H1 (cell line): ENCODE results near the gene NUP98. TPM values are rescaled to one million over a fixed set of nuclear protein-coding genes. Genes with fewer than 3 reads are reported as not detected.

Source experiments
- CTCF ChIA-PET: fragments of 300-600 bp; sonication (Branson Sonifier 250); formaldehyde crosslinking; loops from one replicate; lab custom pipeline; 2021; ENCODE audit not compliant: partially characterized antibody; lab: Charles Lee
- POLR2A ChIA-PET: fragments of 300-600 bp; sonication (Branson Sonifier 250); formaldehyde crosslinking; loops from one replicate; lab custom pipeline; 2021; ENCODE audit warnings: inconsistent platforms; ENCODE audit not compliant: partially characterized antibody; lab: Charles Lee
- DNase-seq, 2 experiments: peaks; one replicate each; pipeline versions ENCODE4 v3.0.0 to v3.0.0-alpha.2; 2010 to 2022; ENCODE audit warnings: low spot score in 2 of 2, low read depth in 1 of 2, mixed read lengths in 1 of 2
- FAIRE-seq: peaks from 2 replicates; lab custom pipeline; 2011; peaks lifted over from hg19 to GRCh38; lab: Jason Lieb, UNC
- H2AFZ ChIP-seq: 2 replicates; pipeline ENCODE4 v1.8.1; 2012; ENCODE audit warnings: low read length, inconsistent platforms
- H2AK5ac ChIP-seq: 2 replicates; pipeline ENCODE4 v1.6.1; 2013; ENCODE audit warnings: low read depth, low read length
- H2BK120ac ChIP-seq: replicated peaks from 2 replicates; pipeline ENCODE3; 2013; ENCODE audit warnings: low read depth, low read length, inconsistent platforms
- H2BK12ac ChIP-seq: 2 replicates; pipeline ENCODE4 v1.6.1; 2013; ENCODE audit warnings: low read depth, low read length
- H2BK15ac ChIP-seq: 2 replicates; pipeline ENCODE4 v1.6.1; 2013; ENCODE audit warnings: low read length
- H2BK20ac ChIP-seq: 2 replicates; pipeline ENCODE4 v1.6.1; 2013; ENCODE audit warnings: low read length
- H2BK5ac ChIP-seq: 2 replicates; pipeline ENCODE4 v1.6.1; 2013; ENCODE audit warnings: low read depth, low read length
- H3K14ac ChIP-seq: 2 replicates; pipeline ENCODE4 v1.6.1; 2013; ENCODE audit warnings: inconsistent platforms; ENCODE audit not compliant: insufficient read length
- H3K18ac ChIP-seq: 2 replicates; pipeline ENCODE4 v1.6.1; 2013; ENCODE audit warnings: low read length; ENCODE audit errors: extremely low read depth
- H3K23ac ChIP-seq: 2 replicates; pipeline ENCODE4 v1.6.1; 2013; ENCODE audit warnings: inconsistent platforms; ENCODE audit not compliant: insufficient read length
- H3K23me2 ChIP-seq: 2 replicates; pipeline ENCODE4 v1.6.1; 2013; ENCODE audit warnings: low read depth, low read length
- H3K27ac ChIP-seq: 2 replicates; pipeline ENCODE4 v1.6.1; 2011; ENCODE audit warnings: low read depth, low read length, inconsistent platforms
- H3K27me3 ChIP-seq, 4 experiments: replicated peaks in 1 of 4; 1 replicate in 1 of 4; 2 replicates in 3 of 4; pipeline versions ENCODE4 v1.6.1 to v1.8.1; 2011 to 2013; ENCODE audit warnings: low read length in 3 of 4, mild to moderate bottlenecking in 3 of 4, inconsistent platforms in 2 of 4, mixed read lengths in 2 of 4, moderate library complexity in 1 of 4; ENCODE audit not compliant: control insufficient read depth in 3 of 4, insufficient read depth in 3 of 4; ENCODE audit errors: extremely low read depth in 1 of 4
- H3K36me3 ChIP-seq, 4 experiments: 2 replicates each; pipeline versions ENCODE4 v1.6.1 to v1.8.1; 2011 to 2013; ENCODE audit warnings: mild to moderate bottlenecking in 4 of 4, low read length in 3 of 4, moderate library complexity in 2 of 4, control low read depth in 1 of 4, inconsistent platforms in 1 of 4; ENCODE audit not compliant: insufficient read depth in 4 of 4, control insufficient read depth in 2 of 4
- H3K4ac ChIP-seq: replicated peaks from 2 replicates; pipeline ENCODE3; 2013; ENCODE audit warnings: low read length, low read depth, mixed read lengths, inconsistent platforms; ENCODE audit not compliant: insufficient read length
- H3K4me1 ChIP-seq, 4 experiments: replicated peaks in 1 of 4; 1 replicate in 1 of 4; 2 replicates in 3 of 4; pipeline versions ENCODE4 v1.6.1 to v1.8.1; 2011 to 2013; ENCODE audit warnings: low read length in 3 of 4, inconsistent platforms in 2 of 4, mixed read lengths in 1 of 4; ENCODE audit not compliant: insufficient read depth in 4 of 4, control insufficient read depth in 3 of 4
- H3K4me2 ChIP-seq, 2 experiments: 2 replicates each; pipeline versions ENCODE4 v1.6.1 to v1.8.1; 2011 to 2013; ENCODE audit warnings: low read depth in 2 of 2, low read length in 2 of 2, control low read depth in 1 of 2, inconsistent platforms in 1 of 2, mild to moderate bottlenecking in 1 of 2; ENCODE audit not compliant: insufficient read depth in 1 of 2
- H3K4me3 ChIP-seq, 4 experiments: fragments of 200-600, 300-600 bp in 1 of 4; sonication (generic), shearing (Covaris generic), sonication (Bioruptor Twin) in 1 of 4; 2 replicates each; pipeline versions ENCODE4 v1.5.1 to v1.8.1; 2011 to 2016; ENCODE audit warnings: low read length in 4 of 4, low read depth in 3 of 4, control low read depth in 2 of 4, inconsistent platforms in 2 of 4, mild to moderate bottlenecking in 2 of 4, mixed read lengths in 1 of 4, moderate library complexity in 1 of 4; ENCODE audit not compliant: insufficient read depth in 2 of 4; ENCODE audit errors: extremely low read depth in 1 of 4
- H3K56ac ChIP-seq: replicated peaks from 2 replicates; pipeline ENCODE3; 2013; ENCODE audit warnings: low read depth, mild to moderate bottlenecking, mixed read lengths, low read length, inconsistent platforms; ENCODE audit not compliant: insufficient read length
- H3K79me1 ChIP-seq: 2 replicates; pipeline ENCODE4 v1.6.1; 2013; ENCODE audit warnings: low read depth, low read length, control low read depth
- H3K79me2 ChIP-seq, 2 experiments: 2 replicates each; pipeline versions ENCODE4 v1.6.1 to v1.8.1; 2012 to 2013; ENCODE audit warnings: low read length in 2 of 2, mild to moderate bottlenecking in 2 of 2, inconsistent platforms in 1 of 2; ENCODE audit not compliant: insufficient read depth in 2 of 2, control insufficient read depth in 1 of 2
- H3K9ac ChIP-seq, 4 experiments: replicated peaks in 1 of 4; 1 replicate in 1 of 4; 2 replicates in 3 of 4; pipeline versions ENCODE4 v1.6.1 to v1.8.1; 2011 to 2013; ENCODE audit warnings: low read depth in 3 of 4, low read length in 3 of 4, control low read depth in 2 of 4, mild to moderate bottlenecking in 2 of 4, moderate library complexity in 2 of 4, inconsistent platforms in 1 of 4; ENCODE audit errors: extremely low read depth in 1 of 4
- H3K9me3 ChIP-seq, 2 experiments: 2 replicates each; pipeline versions ENCODE4 v1.6.1 to v1.8.1; 2012 to 2013; ENCODE audit warnings: mild to moderate bottlenecking in 2 of 2, moderate library complexity in 2 of 2, control low read depth in 1 of 2, inconsistent platforms in 1 of 2, low read depth in 1 of 2, low read length in 1 of 2, mixed read lengths in 1 of 2; ENCODE audit not compliant: insufficient read depth in 2 of 2
- H4K20me1 ChIP-seq, 2 experiments: replicated peaks in 1 of 2; 2 replicates each; pipeline versions ENCODE3 to v1.8.1; 2011 to 2013; ENCODE audit warnings: inconsistent platforms in 2 of 2, low read length in 2 of 2, mild to moderate bottlenecking in 1 of 2; ENCODE audit not compliant: insufficient read depth in 2 of 2, control insufficient read depth in 1 of 2
- H4K5ac ChIP-seq: 2 replicates; pipeline ENCODE4 v1.6.1; 2013; ENCODE audit warnings: low read length, low read depth, mixed read lengths, inconsistent platforms; ENCODE audit not compliant: insufficient read length
- H4K8ac ChIP-seq: 2 replicates; pipeline ENCODE4 v1.8.0; 2013; ENCODE audit warnings: mild to moderate bottlenecking, moderate library complexity, low read length, inconsistent platforms; ENCODE audit not compliant: insufficient read depth; ENCODE audit errors: extremely low read depth
- H4K91ac ChIP-seq: replicated peaks from 2 replicates; pipeline ENCODE3; 2013; ENCODE audit warnings: low read length, mixed read lengths, inconsistent platforms; ENCODE audit not compliant: insufficient read length
- SRF ChIP-seq: IDR thresholded peaks from 2 replicates; pipeline ENCODE4 v1.6.1; 2011; ENCODE audit warnings: mild to moderate bottlenecking, low read depth, low read length, moderate library complexity
- WGBS, 2 experiments: shearing (Covaris generic) in 1 of 2; methylation state at CpG; one replicate each; pipeline versions ENCODE4 v1.1.6 to v1.1.7; 2013 to 2015; ENCODE audit warnings: low lambda C conversion rate in 2 of 2, mixed read lengths in 2 of 2, inconsistent platforms in 1 of 2, low coverage in 1 of 2, missing lambda C conversion rate in 1 of 2; ENCODE audit not compliant: insufficient replicate concordance in 2 of 2, insufficient coverage in 1 of 2, insufficient read length in 1 of 2; ENCODE audit errors: extremely low coverage in 1 of 2, missing lambda C conversion rate in 1 of 2; 5-methylcytosine and 5-hydroxymethylcytosine counted together
- polyA plus RNA-seq, 7 experiments: library from polyadenylated mRNA; depleted of rRNA in 3 of 7; stranded (reverse) in 5 of 7; unstranded in 2 of 7; fragments of >200 nt in 5 of 7; fragments of 200-250 nt in 2 of 7; gene quantifications; 1 replicate in 5 of 7; 2 replicates in 1 of 7; 4 replicates in 1 of 7; pipeline versions ENCODE4 v1.2.1 to v1.2.3, GENCODE V29; 2011 to 2013; ENCODE audit warnings: missing spikeins in 2 of 7, mixed read lengths in 2 of 7
- total RNA-seq: library from RNA; stranded (reverse); fragmentation: NEBNext Ultra II Directional; extraction: Animal tissue kit (Norgen Biotek cat#: 25700); gene quantifications from 2 replicates; pipeline ENCODE4 v1.2.1, GENCODE V29; 2021

NUP98 gene
- total and polyA plus RNA-seq, 2 of the 8 experiments (the other 6 are each of a cell fraction or from before 2014, with no cell fraction given) = 98.6 to 261 TPM

GRCh38 chr11:3843326-3843725 lies 46.0 kb upstream of the NUP98 start:
- Histone ChIP-seq H2BK12ac (peak overlapping the region; percentile 12; the same call in 1 of the 2 replicates), H2BK20ac (no peak overlapping the region), H3K4me2 (no peak overlapping the region), H3K9ac (no peak overlapping the region), H4K91ac (no peak overlapping the region), H2BK5ac (no peak overlapping the region), H2BK120ac (no peak overlapping the region), H3K36me3 (peaks cover 0 to 3% (median 0%) of the 10 kb centered on the region in 4 experiments; a peak in 1 of 8 replicates), H3K14ac (no peak overlapping the region), H3K4me3 (no peak overlapping the region), H3K4me1 (peaks cover 0 to 9% (median 5%) of the 10 kb centered on the region in 4 experiments; a peak in 3 of 7 replicates), H2AK5ac (no peak overlapping the region; the same call in 1 of the 2 replicates), H3K18ac (no peak overlapping the region; the same call in 1 of the 2 replicates), H3K23ac (no peak overlapping the region), H2BK15ac (no peak overlapping the region), H4K20me1 (peaks cover 6% of the 10 kb centered on the region in 2 experiments), H3K9me3 (no peaks in the 10 kb centered on the region), H3K4ac (no peak overlapping the region), H2AFZ (no peak overlapping the region), H3K27ac (no peak overlapping the region), H3K56ac (no peak overlapping the region), H3K23me2 (peaks cover 10% of the 10 kb centered on the region), H3K27me3 (peaks cover 0 to 3% (median 0%) of the 10 kb centered on the region in 4 experiments; a peak in 1 of 7 replicates), H3K79me2 (peaks cover 8 to 21% of the 10 kb centered on the region in 2 experiments), H4K5ac (no peak overlapping the region), H3K79me1 (peaks cover 8% of the 10 kb centered on the region), H4K8ac (no peak overlapping the region)
- no peak for TF ChIP-seq SRF
- WGBS, 2 experiments = 86% methylated on average over 3 of the region's 3 CpGs; no CpG with 5 or more reads in 1 of the 2 experiments
- ChIA-PET CTCF (interaction anchor here (1.2 to 20.2 kb wide), 6 partner anchors 8 to 226 kb away, joined by 3 to 422 read pairs (median 6); partner anchors contain the start of gene STIM1), POLR2A (no interaction called here)
- DNase-seq (no peak), FAIRE-seq (no peak)
